ENCODE data around the gene WNT7A.

The WNT7A gene

GRCh38 chr3:13791198-13792050, 88.4 kb downstream of the WNT7A start:
- DNase-seq: no peak

- no peak for DNase-seq
Measured at GRCh38 chr3:13790376-13791197, 89.3 kb downstream of the WNT7A start.

GRCh38 chr3:13788522-13789424, 91.1 kb downstream of the WNT7A start:
- no peak for DNase-seq

- DNase-seq: no peak
Measured at GRCh38 chr3:13787533-13788132, 92.2 kb downstream of the WNT7A start.

GRCh38 chr3:13786811-13787210, 93.1 kb downstream of the WNT7A start:
- DNase-seq: no peak

- no peak for DNase-seq
Measured at GRCh38 chr3:13785853-13786436, 93.9 kb downstream of the WNT7A start.

- DNase-seq: no peak
Measured at GRCh38 chr3:13785351-13785750, 94.5 kb downstream of the WNT7A start.

GRCh38 chr3:13783476-13783875, 96.4 kb downstream of the WNT7A start:
- DNase-seq: no peak

- no peak for DNase-seq
Measured at GRCh38 chr3:13782501-13782900, 97.4 kb downstream of the WNT7A start.

GRCh38 chr3:13781417-13781816, 98.5 kb downstream of the WNT7A start:
- DNase-seq: no peak

GRCh38 chr3:13780432-13781176, 99.3 kb downstream of the WNT7A start:
- no peak for DNase-seq

- DNase-seq: no peak
Measured at GRCh38 chr3:13776253-13777050, 103.4 kb downstream of the WNT7A start.

- no peak for DNase-seq
Measured at GRCh38 chr3:13772885-13773745, 106.8 kb downstream of the WNT7A start.

GRCh38 chr3:13772321-13772745, 107.5 kb downstream of the WNT7A start:
- no peak for DNase-seq

- DNase-seq: no peak
Measured at GRCh38 chr3:13771496-13771895, 108.4 kb downstream of the WNT7A start.

- no peak for DNase-seq
Measured at GRCh38 chr3:13770170-13771169, 109.4 kb downstream of the WNT7A start.

- DNase-seq: no peak
Measured at GRCh38 chr3:13769422-13769821, 110.4 kb downstream of the WNT7A start.

- DNase-seq: no peak
Measured at GRCh38 chr3:13768453-13768852, 111.4 kb downstream of the WNT7A start.

Data from SIG-M5 (cell line).